Measurements from ENCODE around the gene NPR1.

GRCh38 chr1:153636312-153636711 is 42.2 kb upstream of the NPR1 start:
- TF ChIP-seq CTCF (IDR thresholded peaks at IDR 0.05; ENCODE audit: insufficient read depth, low read length, poor library complexity, severe bottlenecking) = no peak
- no peak for TF ChIP-seq EZH2phosphoT487 (conservative IDR thresholded peaks at IDR 0.05; ENCODE audit: low read length)
